Thoracic aorta (tissue), 2 donors: ENCODE data around the gene HCN2. TPM values are rescaled to one million over a fixed set of nuclear protein-coding genes. Genes with fewer than 3 reads are reported as not detected.
A peak's percentile ranks its signal among the peaks of the same experiment; 100 is the strongest.

Experiments
- ATAC-seq: fragments of 150-250 bp; one replicate; pipeline ENCODE4 v1.8.0; 2017; ENCODE audit warnings: low read depth; ENCODE audit not compliant: insufficient number of reproducible peaks, low FRiP score
- DNase-seq: peaks from one replicate; pipeline ENCODE4 v3.0.0-alpha.2; 2020; ENCODE audit warnings: low spot score
- H3K27ac ChIP-seq, 2 donors: fragments of 200-600 bp; sonication (generic); 1 replicate in 1 of 2; 2 replicates in 1 of 2; pipeline ENCODE4 v1.5.1; 2016; ENCODE audit warnings: mild to moderate bottlenecking in 2 of 2, moderate library complexity in 2 of 2
- H3K27me3 ChIP-seq: fragments of 200-600 bp; sonication (generic); replicated peaks from 2 replicates; pipeline ENCODE4 v1.6.0; 2016; ENCODE audit warnings: mild to moderate bottlenecking; ENCODE audit not compliant: insufficient read depth
- H3K36me3 ChIP-seq: fragments of 200-600 bp; sonication (generic); one replicate; pipeline ENCODE4 v1.5.1; 2016
- H3K4me1 ChIP-seq, 2 donors: fragments of 200-600 bp; sonication (generic); 1 replicate in 1 of 2; 2 replicates in 1 of 2; pipeline versions ENCODE4 v1.5.1 to v1.6.0; 2016; ENCODE audit warnings: low read depth in 2 of 2, mild to moderate bottlenecking in 1 of 2; ENCODE audit not compliant: control insufficient read depth in 1 of 2
- H3K4me3 ChIP-seq: fragments of 200-600 bp; sonication (generic); 2 replicates; pipeline ENCODE4 v1.5.1; 2016; ENCODE audit warnings: mild to moderate bottlenecking
- H3K9me3 ChIP-seq: fragments of 200-600 bp; sonication (generic); 2 replicates; pipeline ENCODE4 v1.5.1; 2016
- total RNA-seq, 2 donors: library from RNA; depleted of rRNA; stranded (reverse); fragments of >200 nt; gene quantifications; one replicate each; pipeline versions ENCODE4 v1.1.0 to v1.2.3, GENCODE V29; 2016
- TF ChIP-seq, protein P1 (sequence below): fragments of 200-600 bp; sonication (generic); IDR thresholded peaks from one replicate; pipeline ENCODE4 v1.5.1; 2019; ENCODE audit warnings: antibody characterized with exemption

HCN2 gene
- total RNA-seq, 2 donors from 2014 or later = not detected

GRCh38 chr19:633068-633785 is 43.5 kb downstream of the HCN2 start, which contains the start of gene POLRMT:
TSS of gene POLRMT (minus strand) at chr19:633537. CDS start at chr19:633512, 25 bp downstream.
- Histone ChIP-seq H3K9me3 (no peaks in the 10 kb centered on the region), H3K4me3 (peak within 1 kb of the TSS; percentile 79), H3K27me3 (no peaks in the 10 kb centered on the region), H3K4me1 (peaks cover 15 to 18% of the 10 kb centered on the region in 2 donors), H3K36me3 (peaks cover 3% of the 10 kb centered on the region), H3K27ac (peak within 1 kb of the TSS; percentile 33 to 48)
- TF ChIP-seq, protein P1, sequence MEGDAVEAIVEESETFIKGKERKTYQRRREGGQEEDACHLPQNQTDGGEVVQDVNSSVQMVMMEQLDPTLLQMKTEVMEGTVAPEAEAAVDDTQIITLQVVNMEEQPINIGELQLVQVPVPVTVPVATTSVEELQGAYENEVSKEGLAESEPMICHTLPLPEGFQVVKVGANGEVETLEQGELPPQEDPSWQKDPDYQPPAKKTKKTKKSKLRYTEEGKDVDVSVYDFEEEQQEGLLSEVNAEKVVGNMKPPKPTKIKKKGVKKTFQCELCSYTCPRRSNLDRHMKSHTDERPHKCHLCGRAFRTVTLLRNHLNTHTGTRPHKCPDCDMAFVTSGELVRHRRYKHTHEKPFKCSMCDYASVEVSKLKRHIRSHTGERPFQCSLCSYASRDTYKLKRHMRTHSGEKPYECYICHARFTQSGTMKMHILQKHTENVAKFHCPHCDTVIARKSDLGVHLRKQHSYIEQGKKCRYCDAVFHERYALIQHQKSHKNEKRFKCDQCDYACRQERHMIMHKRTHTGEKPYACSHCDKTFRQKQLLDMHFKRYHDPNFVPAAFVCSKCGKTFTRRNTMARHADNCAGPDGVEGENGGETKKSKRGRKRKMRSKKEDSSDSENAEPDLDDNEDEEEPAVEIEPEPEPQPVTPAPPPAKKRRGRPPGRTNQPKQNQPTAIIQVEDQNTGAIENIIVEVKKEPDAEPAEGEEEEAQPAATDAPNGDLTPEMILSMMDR = no peak
- peak; percentile 81 for ATAC-seq
- DNase-seq = peak; percentile 95

GRCh38 chr19:633786-634639 is 44.3 kb downstream of the HCN2 start:
- ATAC-seq = no peak
- Histone ChIP-seq H3K4me3 (peak overlapping the region; percentile 79), H3K27ac (peak overlapping the region; percentile 33 to 48), H3K36me3 (no peaks in the 10 kb centered on the region), H3K4me1 (peaks cover 16 to 23% of the 10 kb centered on the region in 2 donors), H3K9me3 (no peaks in the 10 kb centered on the region), H3K27me3 (no peaks in the 10 kb centered on the region)
- TF ChIP-seq, protein P1 = no peak
- no peak for DNase-seq

GRCh38 chr19:634975-635652 is 45.4 kb downstream of the HCN2 start:
- TF ChIP-seq, protein P1 = no peak
- Histone ChIP-seq H3K36me3 (no peaks in the 10 kb centered on the region), H3K4me3 (no peak overlapping the region), H3K4me1 (peaks cover 20 to 26% of the 10 kb centered on the region in 2 donors), H3K27me3 (no peaks in the 10 kb centered on the region), H3K9me3 (no peaks in the 10 kb centered on the region), H3K27ac (peak overlapping the region; percentile 1 to 10)
- ATAC-seq (no peak), DNase-seq (no peak)

GRCh38 chr19:638906-639252 is 49.2 kb downstream of the HCN2 start:
- TF ChIP-seq, protein P1 = no peak
- Histone ChIP-seq H3K27me3 (no peaks in the 10 kb centered on the region), H3K4me1 (peaks cover 10 to 14% of the 10 kb centered on the region in 2 donors), H3K36me3 (no peaks in the 10 kb centered on the region), H3K9me3 (no peaks in the 10 kb centered on the region), H3K27ac (no peak overlapping the region), H3K4me3 (peak overlapping the region; percentile 80)
- DNase-seq = no peak
- no peak for ATAC-seq
